Measurements from ENCODE around the gene TTC22.

The TTC22 gene

GRCh38 chr1:54796902-54797301 lies 4.2 kb downstream of the TTC22 start:
- no peak for DNase-seq (ENCODE audit: low read depth)
- no peak for TF ChIP-seq CTCF (IDR thresholded peaks at IDR 0.05; ENCODE audit: control insufficient read depth, insufficient read depth, low read depth, low read length, missing control alignments)
- H3K4me3 ChIP-seq (ENCODE audit: control insufficient read depth, low read depth, low read length) = no peak overlapping the region

- no peak overlapping the region for H3K4me3 ChIP-seq (ENCODE audit: control insufficient read depth, low read depth, low read length)
- DNase-seq (ENCODE audit: low read depth) = no peak
- TF ChIP-seq CTCF (IDR thresholded peaks at IDR 0.05; ENCODE audit: control insufficient read depth, insufficient read depth, low read depth, low read length, missing control alignments) = no peak
Observed at GRCh38 chr1:54795841-54796468, 5.2 kb downstream of the TTC22 start.

GRCh38 chr1:54795356-54795665 lies 5.8 kb downstream of the TTC22 start:
- DNase-seq (ENCODE audit: low read depth) = no peak
- TF ChIP-seq CTCF (IDR thresholded peaks at IDR 0.05; ENCODE audit: control insufficient read depth, insufficient read depth, low read depth, low read length, missing control alignments) = no peak
- H3K4me3 ChIP-seq (ENCODE audit: control insufficient read depth, low read depth, low read length) = no peak overlapping the region

GRCh38 chr1:54794451-54795355 lies 6.4 kb downstream of the TTC22 start:
- no peak overlapping the region for H3K4me3 ChIP-seq (ENCODE audit: control insufficient read depth, low read depth, low read length)
- DNase-seq (ENCODE audit: low read depth) = no peak
- TF ChIP-seq CTCF (IDR thresholded peaks at IDR 0.05; ENCODE audit: control insufficient read depth, insufficient read depth, low read depth, low read length, missing control alignments) = no peak

- H3K4me3 ChIP-seq (ENCODE audit: control insufficient read depth, low read depth, low read length) = no peak overlapping the region
- DNase-seq (ENCODE audit: low read depth) = no peak
- no peak for TF ChIP-seq CTCF (IDR thresholded peaks at IDR 0.05; ENCODE audit: control insufficient read depth, insufficient read depth, low read depth, low read length, missing control alignments)
Observed at GRCh38 chr1:54792686-54793282, 8.3 kb downstream of the TTC22 start.

GRCh38 chr1:54791880-54792522 lies 9.1 kb downstream of the TTC22 start:
- peak; percentile 49 for TF ChIP-seq CTCF (IDR thresholded peaks at IDR 0.05; ENCODE audit: control insufficient read depth, insufficient read depth, low read depth, low read length, missing control alignments)
- H3K4me3 ChIP-seq (ENCODE audit: control insufficient read depth, low read depth, low read length) = no peak overlapping the region
- no peak for DNase-seq (ENCODE audit: low read depth)

All from AG09309 (cell line).